IMR-90 (cell line): ENCODE results near the gene ONECUT2. TPM values are rescaled to one million over a fixed set of nuclear protein-coding genes. Genes with fewer than 3 reads are reported as not detected.

Experiments
- ATAC-seq: fragments of 200-7000 bp; cut with Tn5 transposase; 2 replicates; pipeline ENCODE4 v1.9.1; 2020; ENCODE audit warnings: low read depth, mild to moderate bottlenecking, moderate library complexity
- BruUV-seq: library from RNA; stranded (reverse); fragments of 400-500 nt; replicated peaks from 2 replicates; lab custom pipeline; 2021; lab: Mats Ljungman, UMichigan
- CTCF ChIA-PET: fragments of 300-600 bp; formaldehyde crosslinking; extraction: SDS; loops from one replicate; lab custom pipeline; 2021; ENCODE audit warnings: antibody characterized with exemption; lab: Yijun Ruan, JAX
- POLR2A ChIA-PET: fragments of 300-600 bp; sonication (Branson Sonifier 250); formaldehyde crosslinking; loops from one replicate; lab custom pipeline; 2022; ENCODE audit warnings: antibody characterized with exemption; ENCODE audit not compliant: unreplicated experiment; lab: Charles Lee
- DNase-seq: peaks from one replicate; pipeline ENCODE4 v3.0.0; 2013
- H2AFZ ChIP-seq: replicated peaks from 2 replicates; pipeline ENCODE3; 2013; ENCODE audit warnings: low read length, mild to moderate bottlenecking; ENCODE audit not compliant: poor library complexity
- H2AK5ac ChIP-seq: 2 replicates; pipeline ENCODE4 v1.6.1; 2013; ENCODE audit warnings: low read depth, low read length, inconsistent platforms
- H2AK9ac ChIP-seq: replicated peaks from 2 replicates; pipeline ENCODE3; 2013; ENCODE audit warnings: mild to moderate bottlenecking, low read depth, low read length, moderate library complexity; ENCODE audit not compliant: poor library complexity
- H2BK120ac ChIP-seq: 2 replicates; pipeline ENCODE4 v1.6.1; 2013; ENCODE audit warnings: low read depth, low read length, inconsistent platforms
- H2BK15ac ChIP-seq: 3 replicates; pipeline ENCODE4 v1.6.1; 2013; ENCODE audit warnings: low read depth, low read length, inconsistent platforms
- H2BK20ac ChIP-seq: 2 replicates; pipeline ENCODE4 v1.6.1; 2013; ENCODE audit warnings: low read depth, mild to moderate bottlenecking, inconsistent platforms, low read length, moderate library complexity
- H2BK5ac ChIP-seq: 2 replicates; pipeline ENCODE4 v1.6.1; 2013; ENCODE audit warnings: mild to moderate bottlenecking, low read depth, low read length, inconsistent platforms; ENCODE audit not compliant: poor library complexity, severe bottlenecking
- H3K14ac ChIP-seq: replicated peaks from 2 replicates; pipeline ENCODE4 v1.6.1; 2013; ENCODE audit warnings: low read depth, low read length, inconsistent platforms
- H3K18ac ChIP-seq: 2 replicates; pipeline ENCODE4 v1.6.1; 2013; ENCODE audit warnings: low read depth, low read length, control low read depth
- H3K23ac ChIP-seq: 2 replicates; pipeline ENCODE4 v1.6.1; 2013; ENCODE audit warnings: low read depth, low read length, inconsistent platforms
- H3K27ac ChIP-seq: 2 replicates; pipeline ENCODE4 v1.5.1; 2013; ENCODE audit warnings: mild to moderate bottlenecking, control low read depth, low read length; ENCODE audit not compliant: insufficient read depth
- H3K27me3 ChIP-seq: 2 replicates; pipeline ENCODE4 v1.6.1; 2013; ENCODE audit warnings: low read length; ENCODE audit not compliant: control insufficient read depth, insufficient read depth
- H3K36me3 ChIP-seq: 2 replicates; pipeline ENCODE4 v1.6.1; 2013; ENCODE audit warnings: low read length, mixed read lengths; ENCODE audit not compliant: control insufficient read depth, insufficient read depth
- H3K4ac ChIP-seq: 2 replicates; pipeline ENCODE4 v1.6.1; 2013; ENCODE audit warnings: low read depth, low read length, inconsistent platforms
- H3K4me1 ChIP-seq: 2 replicates; pipeline ENCODE4 v1.6.1; 2013; ENCODE audit warnings: low read length, mixed read lengths; ENCODE audit not compliant: control insufficient read depth, insufficient read depth
- H3K4me2 ChIP-seq: 2 replicates; pipeline ENCODE4 v1.6.1; 2013; ENCODE audit warnings: low read depth, mild to moderate bottlenecking, control low read depth, low read length, moderate library complexity
- H3K4me3 ChIP-seq: 2 replicates; pipeline ENCODE4 v1.5.1; 2013; ENCODE audit warnings: low read depth, mild to moderate bottlenecking, control low read depth, low read length, moderate library complexity; ENCODE audit not compliant: insufficient read depth
- H3K56ac ChIP-seq: 2 replicates; pipeline ENCODE4 v1.6.1; 2013; ENCODE audit warnings: low read length, inconsistent platforms; ENCODE audit not compliant: insufficient read depth; ENCODE audit errors: extremely low read depth
- H3K79me1 ChIP-seq, 2 experiments: 2 replicates each; pipeline ENCODE4 v1.6.1; 2013; ENCODE audit warnings: low read length in 2 of 2, inconsistent platforms in 1 of 2, low read depth in 1 of 2
- H3K9ac ChIP-seq: 2 replicates; pipeline ENCODE4 v1.6.1; 2013; ENCODE audit warnings: low read depth, low read length, control low read depth
- H3K9me1 ChIP-seq: 2 replicates; pipeline ENCODE4 v1.6.1; 2013; ENCODE audit warnings: low read length, inconsistent platforms; ENCODE audit not compliant: insufficient read depth
- H3K9me3 ChIP-seq: 2 replicates; pipeline ENCODE4 v1.6.1; 2013; ENCODE audit warnings: low read length; ENCODE audit not compliant: control insufficient read depth, insufficient read depth
- H4K20me1 ChIP-seq: 2 replicates; pipeline ENCODE4 v1.6.1; 2013; ENCODE audit warnings: low read length, inconsistent platforms; ENCODE audit not compliant: insufficient read depth
- H4K5ac ChIP-seq: 2 replicates; pipeline ENCODE4 v1.6.1; 2013; ENCODE audit warnings: mild to moderate bottlenecking, low read depth, low read length, control low read depth
- H4K8ac ChIP-seq, 2 experiments: 2 replicates each; pipeline ENCODE4 v1.6.1; 2013; ENCODE audit warnings: low read depth in 2 of 2, low read length in 2 of 2, control low read depth in 1 of 2, inconsistent platforms in 1 of 2
- H4K91ac ChIP-seq: 2 replicates; pipeline ENCODE4 v1.6.1; 2013; ENCODE audit warnings: low read depth, low read length, inconsistent platforms; ENCODE audit not compliant: insufficient read depth
- BHLHE40 ChIP-seq: fragments of 150-350 bp; IDR thresholded peaks from 2 replicates; pipeline ENCODE4 v1.6.1; 2016; ENCODE audit warnings: mild to moderate bottlenecking, low read depth, low read length
- CEBPB ChIP-seq: IDR thresholded peaks from 2 replicates; pipeline ENCODE4 v1.6.1; 2012; ENCODE audit warnings: low read depth, low read length, improper control_type of control experiment
- CHD1 ChIP-seq: IDR thresholded peaks from 2 replicates; pipeline ENCODE4 v1.6.1; 2012; ENCODE audit warnings: low read depth, low read length, improper control_type of control experiment
- CTCF ChIP-seq: conservative IDR thresholded peaks from 2 replicates; pipeline ENCODE4 v1.5.1; 2012; ENCODE audit warnings: mild to moderate bottlenecking, low read depth, low read length, improper control_type of control experiment
- ELK1 ChIP-seq: fragments of 150-350 bp; IDR thresholded peaks from 2 replicates; pipeline ENCODE4 v1.6.1; 2016; ENCODE audit warnings: low read depth, mild to moderate bottlenecking, low read length, moderate library complexity, borderline replicate concordance
- FOS ChIP-seq: fragments of 150-350 bp; IDR thresholded peaks from 2 replicates; pipeline ENCODE4 v1.6.1; 2016; ENCODE audit warnings: low read depth, low read length
- MAFK ChIP-seq: IDR thresholded peaks from 2 replicates; pipeline ENCODE4 v1.6.1; 2012; ENCODE audit warnings: low read depth, low read length, improper control_type of control experiment
- MAZ ChIP-seq: IDR thresholded peaks from 2 replicates; pipeline ENCODE4 v1.6.1; 2012; ENCODE audit warnings: low read depth, mild to moderate bottlenecking, low read length, improper control_type of control experiment, moderate library complexity, borderline replicate concordance
- MXI1 ChIP-seq: IDR thresholded peaks from 2 replicates; pipeline ENCODE4 v1.6.1; 2012; ENCODE audit warnings: low read depth, mild to moderate bottlenecking, low read length, moderate library complexity, borderline replicate concordance
- NFE2L2 ChIP-seq: fragments of 150-350 bp; IDR thresholded peaks from 2 replicates; pipeline ENCODE4 v1.6.1; 2016; ENCODE audit warnings: low read depth, mild to moderate bottlenecking, low read length
- POLR2A ChIP-seq: IDR thresholded peaks from 2 replicates; pipeline ENCODE4 v1.6.1; 2012; ENCODE audit warnings: mild to moderate bottlenecking, low read depth, low read length
- RAD21 ChIP-seq: IDR thresholded peaks from 2 replicates; pipeline ENCODE4 v1.6.1; 2012; ENCODE audit warnings: low read length, improper control_type of control experiment
- RCOR1 ChIP-seq: IDR thresholded peaks from 2 replicates; pipeline ENCODE4 v1.6.1; 2012; ENCODE audit warnings: mild to moderate bottlenecking, low read length, improper control_type of control experiment; ENCODE audit not compliant: insufficient replicate concordance
- RFX5 ChIP-seq: IDR thresholded peaks from 2 replicates; pipeline ENCODE4 v1.8.0; 2012; ENCODE audit warnings: low read depth, mild to moderate bottlenecking, low read length, moderate library complexity
- SMC3 ChIP-seq: fragments of 150-350 bp; IDR thresholded peaks from 2 replicates; pipeline ENCODE4 v1.6.1; 2016; ENCODE audit warnings: low read depth, mild to moderate bottlenecking, antibody characterized with exemption, low read length, moderate library complexity
- USF2 ChIP-seq: fragments of 150-350 bp; IDR thresholded peaks from 2 replicates; pipeline ENCODE4 v1.6.1; 2017; ENCODE audit warnings: mild to moderate bottlenecking, antibody characterized with exemption, low read length, low read depth
- WGBS, 2 experiments: methylation state at CpG; one replicate each; pipeline versions ENCODE4 v1.1.5 to v1.1.7; 2013; ENCODE audit warnings: missing lambda C conversion rate in 2 of 2; ENCODE audit not compliant: insufficient read length in 1 of 2; ENCODE audit errors: extremely low coverage in 2 of 2; 5-methylcytosine and 5-hydroxymethylcytosine counted together
- dilution Hi-C: fragments of 300-500 bp; cut with HindIII; formaldehyde crosslinking; loops from one replicate; pipeline ENCODE4 v1.14.3; 2018; ENCODE audit warnings: low sequenced_read_pairs; ENCODE audit not compliant: unreplicated experiment
- in situ Hi-C: fragments of 300-500 bp; cut with MboI; formaldehyde crosslinking; loops from 3 replicates; pipeline ENCODE4 v1.14.3; 2019; ENCODE audit warnings: low sequenced_read_pairs, inconsistent platforms, mixed read lengths
- intact Hi-C: fragments of 100-400 bp; cut with micrococcal nuclease; formaldehyde crosslinking; loops from 2 replicates; pipeline ENCODE4 v1.10.0; 2022
- polyA plus RNA-seq, 3 experiments: library from polyadenylated mRNA; depleted of rRNA; stranded (reverse); fragments of >200 nt; gene quantifications; 2 replicates each; pipeline ENCODE4 v1.2.3, GENCODE V29; 2012; ENCODE audit warnings: low replicate concordance in 1 of 3
- total RNA-seq: library from RNA; depleted of rRNA; stranded (reverse); fragments of >200 nt; gene quantifications from 2 replicates; pipeline ENCODE4 v1.2.3, GENCODE V29; 2012

The ONECUT2 gene
- total and polyA plus RNA-seq, 2 of the 4 experiments (the other 2 are of a cell fraction) = under 0.01 to 0.02 TPM

- Histone ChIP-seq H4K5ac (no peak overlapping the region), H3K4me3 (no peak overlapping the region), H3K4me1 (no peaks in the 10 kb centered on the region), H3K9ac (no peak overlapping the region), H3K79me1 (no peaks in the 10 kb centered on the region), H3K56ac (no peak overlapping the region), H2BK15ac (no peak overlapping the region), H3K4ac (no peak overlapping the region), H3K27ac (no peak overlapping the region), H3K9me1 (no peaks in the 10 kb centered on the region), H4K8ac (no peak overlapping the region), H2AK9ac (no peak overlapping the region), H3K14ac (no peak overlapping the region), H4K20me1 (no peaks in the 10 kb centered on the region), H2AFZ (no peak overlapping the region), H3K4me2 (no peak overlapping the region), H3K18ac (no peak overlapping the region), H2BK20ac (no peak overlapping the region), H2BK5ac (no peak overlapping the region), H2AK5ac (no peak overlapping the region), H3K27me3 (peaks cover 25% of the 10 kb centered on the region), H3K23ac (no peak overlapping the region), H2BK120ac (no peak overlapping the region), H3K9me3 (no peaks in the 10 kb centered on the region; the same call in 1 of the 2 replicates), H3K36me3 (no peaks in the 10 kb centered on the region), H4K91ac (no peak overlapping the region)
- intact Hi-C loops = loop anchor here (2.0 to 5.0 kb wide), 2 partner anchors 699 to 744 kb away; no protein-coding TSS in a partner anchor
- TF ChIP-seq NFE2L2 = no peak
- TF ChIP-seq USF2 = no peak
- no peak for TF ChIP-seq CHD1
- TF ChIP-seq CTCF = peak; percentile 39; the same call in 1 of the 2 replicates
- TF ChIP-seq POLR2A = no peak
- no peak for TF ChIP-seq RFX5
- TF ChIP-seq ELK1 = no peak
- peak; percentile 57 for TF ChIP-seq RAD21
- no peak for TF ChIP-seq FOS
- no peak for TF ChIP-seq MAZ
- no peak for TF ChIP-seq BHLHE40
- no peak for TF ChIP-seq CEBPB
- no peak for TF ChIP-seq RCOR1
- TF ChIP-seq SMC3 = peak; percentile 42; the same call in 1 of the 2 replicates
- TF ChIP-seq MXI1 = no peak
- no peak for TF ChIP-seq MAFK
- no TSS peak for BruUV-seq
- dilution Hi-C loops = no loop called here
- WGBS, 2 experiments = 0% methylated on average over 1 of the region's 4 CpGs; no CpG with 5 or more reads in 1 of the 2 experiments
- ATAC-seq (no peak), DNase-seq (peak; percentile 4)
- in situ Hi-C loops = loop anchor here (10.0 kb wide), 1 partner anchor 702 kb away; no protein-coding TSS in a partner anchor
- ChIA-PET POLR2A (no interaction called here), CTCF (no interaction called here)
These were observed 11.1 kb downstream of the ONECUT2 start for GRCh38 chr18:57446322-57446721.
